Measurements from ENCODE around the gene TBC1D3C. TPM values are rescaled to one million over a fixed set of nuclear protein-coding genes. Genes with fewer than 3 reads are reported as not detected.

The TBC1D3C gene
- total RNA-seq, 1 donor from 2014 or later = not detected

Other genes with a start within 250 kb of the TBC1D3C start
- gene TBC1D3K, start 144.2 kb downstream of the TBC1D3C start, total RNA-seq = not detected in 2 replicates
- gene TBC1D3L, start 79.6 kb downstream of the TBC1D3C start, total RNA-seq = 16.5 and 21.7 TPM in 2 replicates
- gene TBC1D3D, start 64.7 kb downstream of the TBC1D3C start, total RNA-seq = 0.36 and 0.43 TPM in 2 replicates
- not detected in 2 replicates for gene TBC1D3E, start 59.3 kb upstream of the TBC1D3C start, total RNA-seq
- not detected in 2 replicates for gene TBC1D3, start 123.9 kb upstream of the TBC1D3C start, total RNA-seq
- gene MRPL45, start 228.5 kb upstream of the TBC1D3C start, total RNA-seq = 30.0 and 34.3 TPM in 2 replicates